ENCODE measurements around the gene CYP24A1.

DNA sequence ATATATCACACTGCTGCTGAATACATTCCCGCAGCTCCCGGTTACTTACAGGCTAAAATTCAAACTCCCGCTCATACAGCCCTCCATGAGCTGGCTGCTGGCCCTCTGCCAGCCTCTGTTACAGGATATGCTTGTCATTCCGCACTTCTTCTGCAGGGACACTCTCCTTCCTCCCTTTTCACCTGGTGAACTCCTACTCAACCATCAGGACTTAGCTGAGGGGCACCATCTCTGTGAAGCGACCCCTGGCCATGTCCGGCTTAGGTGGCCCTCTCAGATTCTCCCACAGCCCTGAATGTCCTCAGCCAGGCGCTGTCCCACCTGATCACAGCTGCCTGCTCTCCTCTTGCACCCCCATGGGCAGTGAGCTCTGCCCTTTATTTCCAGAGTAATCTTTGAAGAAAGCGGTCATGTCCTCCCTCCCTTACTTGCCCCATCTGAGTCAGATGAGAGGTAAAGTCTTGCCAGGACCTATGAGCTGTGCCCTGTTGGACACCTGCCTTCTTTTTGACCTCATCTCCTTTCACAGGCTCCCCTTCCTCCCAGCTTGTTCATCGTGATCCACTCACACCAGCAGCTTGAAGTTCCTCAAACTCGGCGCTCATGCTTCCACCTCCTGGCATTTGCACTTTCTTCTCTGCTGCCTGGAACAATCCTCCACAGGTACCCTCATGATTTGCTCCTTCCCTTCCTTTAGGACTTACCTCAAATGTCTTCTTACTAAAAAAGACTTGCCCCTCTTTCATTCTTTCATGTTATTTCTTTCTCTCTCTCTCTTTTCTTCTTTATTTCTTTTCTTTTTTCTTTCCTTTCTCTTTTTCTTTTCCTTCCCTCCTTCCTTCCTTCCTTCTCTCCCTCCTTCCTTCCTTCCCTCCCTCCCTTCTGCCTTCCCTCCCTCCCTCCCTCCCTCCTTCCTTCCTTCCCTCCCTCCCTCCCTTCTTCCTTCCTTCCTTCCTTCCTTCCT lies 5.6 kb downstream of the CYP24A1 start:
- no peak for TF ChIP-seq CTCF (IDR thresholded peaks at IDR 0.05)
- no peak for TF ChIP-seq POLR2A (IDR thresholded peaks at IDR 0.05)

Measured in ovary (tissue), 3 donors.